Pancreas (tissue), 10 donors: ENCODE data around the gene C19orf53. TPM values are rescaled to one million over a fixed set of nuclear protein-coding genes. Genes with fewer than 3 reads are reported as not detected.

Experiments used
- ATAC-seq, 4 donors: fragments of 200-7000 bp; cut with Tn5 transposase; one replicate each; pipeline versions ENCODE4 v1.8.0 to v1.9.1; 2020; ENCODE audit warnings: mild to moderate bottlenecking in 4 of 4, moderate library complexity in 4 of 4
- DNase-seq, 6 donors: peaks; one replicate each; pipeline ENCODE4 v3.0.0-alpha.2; 2020
- FAIRE-seq: peaks from 2 replicates; lab custom pipeline; 2012; peaks lifted over from hg19 to GRCh38; lab: Jason Lieb, UNC
- H3K27ac ChIP-seq, 4 donors: fragments of 200-600 bp; sonication (generic); 1 replicate in 3 of 4; 2 replicates in 1 of 4; pipeline versions ENCODE4 v1.5.0 to v1.8.0; 2020
- H3K27me3 ChIP-seq, 4 donors: fragments of 200-600 bp; one replicate each; pipeline ENCODE4 v1.8.0; 2021
- H3K36me3 ChIP-seq, 3 donors: fragments of 200-600 bp; sonication (generic) in 1 of 3; one replicate each; pipeline versions ENCODE4 v1.5.0 to v1.8.0; 2020 to 2021
- H3K4me1 ChIP-seq, 3 donors: fragments of 200-600 bp; one replicate each; pipeline ENCODE4 v1.8.0; 2021
- H3K4me3 ChIP-seq, 4 donors: fragments of 200-600 bp; sonication (generic) in 2 of 4; one replicate each; pipeline versions ENCODE4 v1.5.0 to v1.8.0; 2020 to 2021
- H3K9me3 ChIP-seq, 4 donors: fragments of 200-600 bp; one replicate each; pipeline ENCODE4 v1.8.0; 2021
- WGBS, 2 donors: extraction: QIAGEN DNeasy Blood & Tissue Kit; methylation state at CpG; one replicate each; pipeline ENCODE4 v1.1.7; 2013; 5-methylcytosine and 5-hydroxymethylcytosine counted together
- intact Hi-C, 3 donors: fragments of 100-400 bp; cut with DNase I; formaldehyde crosslinking; loops; one replicate each; pipeline versions ENCODE4 v1.11.1 to v1.14.2; 2022
- polyA plus RNA-seq, 2 donors: library from polyadenylated mRNA; stranded (reverse); fragments of 200-250 nt; gene quantifications; one replicate each; pipeline ENCODE4 v1.2.3, GENCODE V29; 2013
- total RNA-seq, 6 donors: library from RNA; stranded (reverse); fragmentation: NEBNext Ultra II Directional in 4 of 6; extraction: Animal tissue kit (Norgen Biotek cat#: 25700) in 4 of 6; gene quantifications; one replicate each; pipeline versions ENCODE4 v1.2.1 to v1.2.4, GENCODE V29; 2021 to 2023
- TF ChIP-seq, protein P1 (sequence below), 4 donors: fragments of 200-600 bp; sonication (generic) in 3 of 4; IDR thresholded peaks; one replicate each; pipeline versions ENCODE4 v1.5.0 to v1.8.0; 2021; ENCODE audit warnings: antibody characterized with exemption in 4 of 4
- donor health status: healthy with polysubstance abuse.
- donor health status: DM: no; HTN: no; CAD: no; lungs with moderate emphysema.
- donor health status: DM: no; HTN: no; CAD: no.
- donor health status: control.
- donor health status: control.
- donor health status: Bipolar disorder and iron deficiency.
- donor health status: DM: yes; HTN: yes; CAD: no.
- donor health status: DM: no; HTN: no; CAD: no.
- donor health status: DM: no; HTN: no; CAD: no.
- donor health status: DM: yes; HTN: yes; CAD: no.

Gene C19orf53
- total and polyA plus RNA-seq, 8 donors, result 18.9 to 99.0 (median 32.1) TPM

GRCh38 chr19:13806728-13807127 is 32.5 kb downstream of the C19orf53 start:
- no peak for FAIRE-seq
- Histone ChIP-seq H3K4me1 (no peaks in the 10 kb centered on the region), H3K4me3 (no peak overlapping the region), H3K27ac (no peak overlapping the region), H3K9me3 (no peaks in the 10 kb centered on the region), H3K27me3 (no peaks in the 10 kb centered on the region), H3K36me3 (peaks cover 0 to 11% (median 0%) of the 10 kb centered on the region in 3 donors)
- 91 to 99% methylated on average over 3 of the region's 3 CpGs for WGBS, 2 donors
- DNase-seq, result no peak
- ATAC-seq, result no peak
- TF ChIP-seq, protein P1, sequence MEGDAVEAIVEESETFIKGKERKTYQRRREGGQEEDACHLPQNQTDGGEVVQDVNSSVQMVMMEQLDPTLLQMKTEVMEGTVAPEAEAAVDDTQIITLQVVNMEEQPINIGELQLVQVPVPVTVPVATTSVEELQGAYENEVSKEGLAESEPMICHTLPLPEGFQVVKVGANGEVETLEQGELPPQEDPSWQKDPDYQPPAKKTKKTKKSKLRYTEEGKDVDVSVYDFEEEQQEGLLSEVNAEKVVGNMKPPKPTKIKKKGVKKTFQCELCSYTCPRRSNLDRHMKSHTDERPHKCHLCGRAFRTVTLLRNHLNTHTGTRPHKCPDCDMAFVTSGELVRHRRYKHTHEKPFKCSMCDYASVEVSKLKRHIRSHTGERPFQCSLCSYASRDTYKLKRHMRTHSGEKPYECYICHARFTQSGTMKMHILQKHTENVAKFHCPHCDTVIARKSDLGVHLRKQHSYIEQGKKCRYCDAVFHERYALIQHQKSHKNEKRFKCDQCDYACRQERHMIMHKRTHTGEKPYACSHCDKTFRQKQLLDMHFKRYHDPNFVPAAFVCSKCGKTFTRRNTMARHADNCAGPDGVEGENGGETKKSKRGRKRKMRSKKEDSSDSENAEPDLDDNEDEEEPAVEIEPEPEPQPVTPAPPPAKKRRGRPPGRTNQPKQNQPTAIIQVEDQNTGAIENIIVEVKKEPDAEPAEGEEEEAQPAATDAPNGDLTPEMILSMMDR (IDR thresholded peaks at IDR 0.05), result no peak
- intact Hi-C loops, result no loop called here

GRCh38 chr19:13807421-13808021 is 33.3 kb downstream of the C19orf53 start:
- Histone ChIP-seq H3K36me3 (peaks cover 0 to 12% (median 0%) of the 10 kb centered on the region in 3 donors), H3K4me3 (no peak overlapping the region), H3K27me3 (no peaks in the 10 kb centered on the region), H3K4me1 (no peaks in the 10 kb centered on the region), H3K27ac (no peak overlapping the region), H3K9me3 (no peaks in the 10 kb centered on the region)
- intact Hi-C loops, result no loop called here
- DNase-seq (no peak), FAIRE-seq (no peak), ATAC-seq (no peak)
- WGBS, 2 donors, result 91 to 92% methylated on average over 3 of the region's 3 CpGs
- TF ChIP-seq, protein P1 (IDR thresholded peaks at IDR 0.05), result no peak

GRCh38 chr19:13808856-13809255 is 34.6 kb downstream of the C19orf53 start:
- TF ChIP-seq, protein P1 (IDR thresholded peaks at IDR 0.05), result no peak
- DNase-seq (no peak), FAIRE-seq (no peak), ATAC-seq (no peak)
- Histone ChIP-seq H3K27ac (no peak overlapping the region), H3K36me3 (peaks cover 0 to 18% (median 0%) of the 10 kb centered on the region in 3 donors), H3K9me3 (no peaks in the 10 kb centered on the region), H3K4me3 (no peak overlapping the region), H3K27me3 (no peaks in the 10 kb centered on the region), H3K4me1 (no peaks in the 10 kb centered on the region)
- intact Hi-C loops, result no loop called here
- 96 to 99% methylated on average over 34 of the region's 34 CpGs for WGBS, 2 donors

- intact Hi-C loops, result no loop called here
- no peak overlapping the region for H3K27ac ChIP-seq
- FAIRE-seq, result no peak
- no peak overlapping the region for H3K4me3 ChIP-seq
- TF ChIP-seq, protein P1 (IDR thresholded peaks at IDR 0.05), result no peak
- ATAC-seq, result no peak
- DNase-seq, result no peak
- peaks cover 0 to 18% (median 0%) of the 10 kb centered on the region in 3 donors for H3K36me3 ChIP-seq
- 90 to 93% methylated on average over 11 of the region's 11 CpGs for WGBS, 2 donors
- no peaks in the 10 kb centered on the region for H3K9me3 ChIP-seq
- H3K27me3 ChIP-seq, result no peaks in the 10 kb centered on the region
- H3K4me1 ChIP-seq, result no peaks in the 10 kb centered on the region
Measured at GRCh38 chr19:13812544-13812943, 38.3 kb downstream of the C19orf53 start.

DNA sequence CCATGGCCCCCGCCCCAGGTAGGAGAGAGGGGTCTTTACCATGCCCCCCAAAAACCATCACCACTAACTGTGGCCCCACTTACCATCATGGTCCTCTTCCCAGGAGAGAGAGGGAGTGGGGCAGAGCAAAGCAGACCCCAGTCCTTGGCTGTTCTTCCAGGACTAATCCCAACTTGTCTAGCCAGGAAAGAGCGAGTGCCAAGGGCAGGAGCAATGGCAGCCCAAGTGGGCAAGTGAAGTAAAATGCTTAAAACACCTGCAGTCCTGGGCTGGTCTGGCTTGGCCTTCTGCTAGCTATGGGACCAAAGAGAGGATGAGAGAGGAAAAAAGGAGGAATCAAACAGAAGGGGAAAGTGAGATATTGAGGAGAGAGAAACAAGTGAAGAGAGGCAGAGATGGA is 38.9 kb downstream of the C19orf53 start:
- DNase-seq (no peak), FAIRE-seq (no peak), ATAC-seq (no peak)
- WGBS, 2 donors, result 96 to 100% methylated on average over 2 of the region's 2 CpGs
- Histone ChIP-seq H3K4me3 (no peak overlapping the region), H3K27me3 (no peaks in the 10 kb centered on the region), H3K36me3 (peaks cover 0 to 18% (median 0%) of the 10 kb centered on the region in 3 donors), H3K9me3 (no peaks in the 10 kb centered on the region), H3K4me1 (no peaks in the 10 kb centered on the region), H3K27ac (no peak overlapping the region)
- intact Hi-C loops, result no loop called here
- TF ChIP-seq, protein P1 (IDR thresholded peaks at IDR 0.05), result no peak
